K562 (cell line): ENCODE data around the gene PRTN3. TPM values are rescaled to one million over a fixed set of nuclear protein-coding genes. Genes with fewer than 3 reads are reported as not detected.

ENCODE experiments used
- BRF1 ChIP-seq: IDR thresholded peaks from 3 replicates; pipeline ENCODE4 v1.6.1; 2011; ENCODE audit warnings: borderline replicate concordance, mild to moderate bottlenecking; ENCODE audit not compliant: insufficient read length; ENCODE audit errors: extremely low read depth
- CHD2 ChIP-seq: IDR thresholded peaks from 2 replicates; pipeline ENCODE4 v1.6.1; 2011; ENCODE audit warnings: low read depth, low read length
- FIP1L1 ChIP-seq: fragments of 200-400 bp; formaldehyde crosslinking; IDR thresholded peaks from 2 replicates; pipeline ENCODE4 v1.6.1; 2018; ENCODE audit warnings: mild to moderate bottlenecking, low read depth, low read length; ENCODE audit not compliant: poor library complexity, severe bottlenecking
- GABPB1 ChIP-seq: sonication (generic); formaldehyde crosslinking; IDR thresholded peaks from 2 replicates; pipeline ENCODE4 v1.8.0; 2022; ENCODE audit warnings: mild to moderate bottlenecking, missing genetic modification reagents
- MCM3 ChIP-seq: fragments of 450-650 bp; IDR thresholded peaks from 2 replicates; pipeline ENCODE4 v1.6.1; 2016
- MCM7 ChIP-seq, 2 experiments: fragments of 450-650 bp; IDR thresholded peaks; 2 replicates each; pipeline ENCODE4 v1.6.1; 2016 to 2018
- MTA2 ChIP-seq: fragments of 450-650 bp; IDR thresholded peaks from 2 replicates; pipeline ENCODE4 v1.6.1; 2016; ENCODE audit warnings: low read depth
- NCOA1 ChIP-seq: fragments of 450-650 bp; IDR thresholded peaks from 2 replicates; pipeline ENCODE4 v1.6.1; 2016; ENCODE audit warnings: low read depth
- NR1H2 ChIP-seq: sonication (generic); formaldehyde crosslinking; IDR thresholded peaks from 2 replicates; pipeline ENCODE4 v1.4.0; 2020; ENCODE audit warnings: mild to moderate bottlenecking, missing genetic modification reagents
- SIN3A ChIP-seq, 2 experiments: fragments of 150-350 bp in 1 of 2; IDR thresholded peaks; 2 replicates each; pipeline ENCODE4 v1.6.1; 2011 to 2016; ENCODE audit warnings: borderline replicate concordance in 2 of 2, low read depth in 2 of 2, low read length in 2 of 2, mild to moderate bottlenecking in 2 of 2, moderate library complexity in 2 of 2; ENCODE audit not compliant: control insufficient read depth in 1 of 2
- ZC3H11A ChIP-seq: IDR thresholded peaks from 2 replicates; pipeline ENCODE4 v1.6.1; 2012; ENCODE audit warnings: low read depth, low read length, improper control_type of control experiment
- ZNF584 ChIP-seq: fragments of 200-800 bp; sonication (Bioruptor generic); IDR thresholded peaks from 2 replicates; pipeline ENCODE4 v1.6.1; 2016; ENCODE audit warnings: low read depth, mild to moderate bottlenecking, missing genetic modification characterization, missing compliant biosample characterization
- ZZZ3 ChIP-seq: fragments of 450-650 bp; IDR thresholded peaks from 2 replicates; pipeline ENCODE4 v1.6.1; 2016; ENCODE audit warnings: antibody characterized with exemption, mild to moderate bottlenecking, moderate library complexity
- polyA plus RNA-seq, 8 experiments: library from polyadenylated mRNA; depleted of rRNA in 4 of 8; stranded (reverse) in 5 of 8; unstranded in 3 of 8; fragments of >200 nt; fragmentation: Nextera tagmentation in 2 of 8; fragmentation: Illumina TruSeq in 1 of 8; extraction: Ambion mirVana in 2 of 8; extraction: Trizol in 1 of 8; gene quantifications; 2 replicates each; pipeline versions ENCODE4 v1.2.1 to v1.2.3, GENCODE V29; 2011 to 2014; ENCODE audit warnings: inconsistent platforms in 1 of 8, missing spikeins in 1 of 8
- total RNA-seq, 7 experiments: library from RNA; depleted of rRNA in 6 of 7; stranded (reverse); fragments of >200 nt in 6 of 7; fragmentation: Illumina TruSeq in 2 of 7; extraction: Trizol in 2 of 7; gene quantifications; 2 replicates each; pipeline versions ENCODE4 v1.2.1 to v1.2.3, GENCODE V29; 2011 to 2021; ENCODE audit warnings: low replicate concordance in 1 of 7
- TF ChIP-seq, protein P1 (sequence below): fragments of 450-650 bp; IDR thresholded peaks from 2 replicates; pipeline ENCODE4 v1.6.1; 2016; ENCODE audit warnings: low read depth
- TF ChIP-seq, protein P2 (sequence below): fragments of 450-650 bp; formaldehyde crosslinking; IDR thresholded peaks from 2 replicates; pipeline ENCODE4 v1.4.0; 2020; ENCODE audit warnings: mild to moderate bottlenecking, moderate library complexity
- TF ChIP-seq, protein P3 (sequence below): fragments of 250-450 bp; sonication (Bioruptor Pico); IDR thresholded peaks from 2 replicates; pipeline ENCODE4 v1.4.0; 2020; ENCODE audit warnings: mild to moderate bottlenecking, moderate library complexity, borderline replicate concordance

PRTN3 gene
- total and polyA plus RNA-seq, 9 of the 15 experiments (the other 6 are each of a cell fraction or from before 2014, with no cell fraction given), result 0.14 to 0.86 (median 0.43) TPM; not detected in 3

DNA sequence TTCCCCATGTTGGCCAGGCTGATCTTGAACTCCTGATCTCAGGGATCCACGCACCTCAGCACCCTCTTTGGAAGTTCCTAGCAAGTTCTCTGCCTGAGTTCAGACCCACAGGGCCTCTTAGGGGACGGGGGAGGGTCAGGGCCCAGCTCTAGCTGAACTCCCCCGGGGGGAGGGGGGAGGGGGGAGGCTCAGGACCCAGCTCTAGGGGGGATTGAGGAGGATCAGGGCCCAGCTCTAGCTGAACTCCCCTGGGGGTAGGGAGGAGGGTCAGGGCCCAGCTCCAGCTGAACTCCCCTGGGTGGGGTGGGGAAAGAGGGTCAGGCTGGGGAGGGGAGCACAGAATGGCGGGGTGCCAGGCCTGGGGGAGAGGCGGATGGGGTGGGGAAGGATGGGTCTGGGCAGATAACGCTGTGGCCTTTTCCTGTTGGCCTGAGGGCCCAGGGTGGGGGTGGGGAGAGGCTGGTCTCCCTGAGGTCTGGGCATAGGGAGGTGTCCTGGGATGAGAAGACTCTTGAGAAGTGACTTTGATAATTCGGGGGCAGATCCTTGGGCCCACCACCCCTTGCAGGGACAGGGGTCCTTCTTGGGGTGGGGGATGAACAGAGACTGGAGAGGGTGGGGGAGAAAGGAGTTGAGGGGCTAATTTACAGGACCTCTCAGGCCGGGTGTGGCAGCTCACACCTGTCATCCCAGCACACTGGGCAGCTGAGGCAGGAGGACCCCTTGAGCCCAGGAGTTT, 49.1 kb upstream of the PRTN3 start (continued):
- TF ChIP-seq, protein P1, sequence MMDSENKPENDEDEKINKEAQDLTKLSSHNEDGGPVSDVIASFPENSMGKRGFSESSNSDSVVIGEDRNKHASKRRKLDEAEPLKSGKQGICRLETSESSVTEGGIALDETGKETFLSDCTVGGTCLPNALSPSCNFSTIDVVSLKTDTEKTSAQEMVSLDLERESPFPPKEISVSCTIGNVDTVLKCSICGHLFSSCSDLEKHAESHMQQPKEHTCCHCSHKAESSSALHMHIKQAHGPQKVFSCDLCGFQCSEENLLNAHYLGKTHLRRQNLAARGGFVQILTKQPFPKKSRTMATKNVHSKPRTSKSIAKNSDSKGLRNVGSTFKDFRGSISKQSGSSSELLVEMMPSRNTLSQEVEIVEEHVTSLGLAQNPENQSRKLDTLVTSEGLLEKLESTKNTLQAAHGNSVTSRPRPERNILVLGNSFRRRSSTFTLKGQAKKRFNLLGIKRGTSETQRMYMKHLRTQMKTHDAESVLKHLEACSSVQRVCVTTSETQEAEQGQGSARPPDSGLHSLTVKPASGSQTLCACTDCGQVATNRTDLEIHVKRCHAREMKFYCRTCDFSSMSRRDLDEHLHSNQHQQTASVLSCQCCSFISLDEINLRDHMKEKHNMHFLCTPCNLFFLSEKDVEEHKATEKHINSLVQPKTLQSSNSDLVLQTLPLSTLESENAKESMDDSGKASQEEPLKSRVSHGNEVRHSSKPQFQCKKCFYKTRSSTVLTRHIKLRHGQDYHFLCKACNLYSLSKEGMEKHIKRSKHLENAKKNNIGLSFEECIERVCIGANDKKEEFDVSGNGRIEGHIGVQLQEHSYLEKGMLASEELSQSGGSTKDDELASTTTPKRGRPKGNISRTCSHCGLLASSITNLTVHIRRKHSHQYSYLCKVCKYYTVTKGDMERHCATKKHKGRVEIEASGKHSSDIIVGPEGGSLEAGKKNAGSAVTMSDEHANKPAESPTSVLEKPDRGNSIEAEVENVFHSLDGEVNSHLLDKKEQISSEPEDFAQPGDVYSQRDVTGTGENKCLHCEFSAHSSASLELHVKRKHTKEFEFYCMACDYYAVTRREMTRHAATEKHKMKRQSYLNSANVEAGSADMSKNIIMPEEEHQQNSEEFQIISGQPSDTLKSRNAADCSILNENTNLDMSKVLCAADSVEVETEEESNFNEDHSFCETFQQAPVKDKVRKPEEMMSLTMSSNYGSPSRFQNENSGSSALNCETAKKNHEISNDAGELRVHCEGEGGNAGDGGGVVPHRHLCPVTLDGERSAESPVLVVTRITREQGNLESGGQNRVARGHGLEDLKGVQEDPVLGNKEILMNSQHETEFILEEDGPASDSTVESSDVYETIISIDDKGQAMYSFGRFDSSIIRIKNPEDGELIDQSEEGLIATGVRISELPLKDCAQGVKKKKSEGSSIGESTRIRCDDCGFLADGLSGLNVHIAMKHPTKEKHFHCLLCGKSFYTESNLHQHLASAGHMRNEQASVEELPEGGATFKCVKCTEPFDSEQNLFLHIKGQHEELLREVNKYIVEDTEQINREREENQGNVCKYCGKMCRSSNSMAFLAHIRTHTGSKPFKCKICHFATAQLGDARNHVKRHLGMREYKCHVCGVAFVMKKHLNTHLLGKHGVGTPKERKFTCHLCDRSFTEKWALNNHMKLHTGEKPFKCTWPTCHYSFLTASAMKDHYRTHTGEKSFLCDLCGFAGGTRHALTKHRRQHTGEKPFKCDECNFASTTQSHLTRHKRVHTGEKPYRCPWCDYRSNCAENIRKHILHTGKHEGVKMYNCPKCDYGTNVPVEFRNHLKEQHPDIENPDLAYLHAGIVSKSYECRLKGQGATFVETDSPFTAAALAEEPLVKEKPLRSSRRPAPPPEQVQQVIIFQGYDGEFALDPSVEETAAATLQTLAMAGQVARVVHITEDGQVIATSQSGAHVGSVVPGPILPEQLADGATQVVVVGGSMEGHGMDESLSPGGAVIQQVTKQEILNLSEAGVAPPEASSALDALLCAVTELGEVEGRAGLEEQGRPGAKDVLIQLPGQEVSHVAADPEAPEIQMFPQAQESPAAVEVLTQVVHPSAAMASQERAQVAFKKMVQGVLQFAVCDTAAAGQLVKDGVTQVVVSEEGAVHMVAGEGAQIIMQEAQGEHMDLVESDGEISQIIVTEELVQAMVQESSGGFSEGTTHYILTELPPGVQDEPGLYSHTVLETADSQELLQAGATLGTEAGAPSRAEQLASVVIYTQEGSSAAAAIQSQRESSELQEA, result no peak
- TF ChIP-seq MTA2, result peak; percentile 51
- TF ChIP-seq ZNF584 (CRISPR knock-in tag), result peak; percentile 61; the same call in 1 of the 2 replicates
- TF ChIP-seq BRF1, result no peak
- no peak for TF ChIP-seq FIP1L1
- TF ChIP-seq GABPB1, result peak; percentile 15; the same call in 1 of the 2 replicates
- TF ChIP-seq CHD2, result peak; percentile 63
- peak; percentile 44; the same call in 1 of the 2 replicates for TF ChIP-seq NCOA1
- no peak for TF ChIP-seq ZC3H11A
- TF ChIP-seq ZZZ3, result no peak
- TF ChIP-seq MCM7 (IDR thresholded peaks at IDR 0.05), result no peak
- TF ChIP-seq, protein P2, sequence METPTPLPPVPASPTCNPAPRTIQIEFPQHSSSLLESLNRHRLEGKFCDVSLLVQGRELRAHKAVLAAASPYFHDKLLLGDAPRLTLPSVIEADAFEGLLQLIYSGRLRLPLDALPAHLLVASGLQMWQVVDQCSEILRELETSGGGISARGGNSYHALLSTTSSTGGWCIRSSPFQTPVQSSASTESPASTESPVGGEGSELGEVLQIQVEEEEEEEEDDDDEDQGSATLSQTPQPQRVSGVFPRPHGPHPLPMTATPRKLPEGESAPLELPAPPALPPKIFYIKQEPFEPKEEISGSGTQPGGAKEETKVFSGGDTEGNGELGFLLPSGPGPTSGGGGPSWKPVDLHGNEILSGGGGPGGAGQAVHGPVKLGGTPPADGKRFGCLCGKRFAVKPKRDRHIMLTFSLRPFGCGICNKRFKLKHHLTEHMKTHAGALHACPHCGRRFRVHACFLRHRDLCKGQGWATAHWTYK, result no peak
- TF ChIP-seq, protein P3, sequence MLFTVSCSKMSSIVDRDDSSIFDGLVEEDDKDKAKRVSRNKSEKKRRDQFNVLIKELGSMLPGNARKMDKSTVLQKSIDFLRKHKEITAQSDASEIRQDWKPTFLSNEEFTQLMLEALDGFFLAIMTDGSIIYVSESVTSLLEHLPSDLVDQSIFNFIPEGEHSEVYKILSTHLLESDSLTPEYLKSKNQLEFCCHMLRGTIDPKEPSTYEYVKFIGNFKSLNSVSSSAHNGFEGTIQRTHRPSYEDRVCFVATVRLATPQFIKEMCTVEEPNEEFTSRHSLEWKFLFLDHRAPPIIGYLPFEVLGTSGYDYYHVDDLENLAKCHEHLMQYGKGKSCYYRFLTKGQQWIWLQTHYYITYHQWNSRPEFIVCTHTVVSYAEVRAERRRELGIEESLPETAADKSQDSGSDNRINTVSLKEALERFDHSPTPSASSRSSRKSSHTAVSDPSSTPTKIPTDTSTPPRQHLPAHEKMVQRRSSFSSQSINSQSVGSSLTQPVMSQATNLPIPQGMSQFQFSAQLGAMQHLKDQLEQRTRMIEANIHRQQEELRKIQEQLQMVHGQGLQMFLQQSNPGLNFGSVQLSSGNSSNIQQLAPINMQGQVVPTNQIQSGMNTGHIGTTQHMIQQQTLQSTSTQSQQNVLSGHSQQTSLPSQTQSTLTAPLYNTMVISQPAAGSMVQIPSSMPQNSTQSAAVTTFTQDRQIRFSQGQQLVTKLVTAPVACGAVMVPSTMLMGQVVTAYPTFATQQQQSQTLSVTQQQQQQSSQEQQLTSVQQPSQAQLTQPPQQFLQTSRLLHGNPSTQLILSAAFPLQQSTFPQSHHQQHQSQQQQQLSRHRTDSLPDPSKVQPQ (CRISPR knock-in tag), result no peak
- TF ChIP-seq SIN3A (IDR thresholded peaks at IDR 0.05; ENCODE audit: borderline replicate concordance in 2 of 2, control insufficient read depth in 1 of 2, low read depth in 2 of 2, low read length in 2 of 2), result 0 out of 4 replicates have a peak, but pooled peaks of 1 of the 2 experiments have one; percentile 41
- TF ChIP-seq NR1H2 (CRISPR knock-in tag), result 0 out of 2 replicates have a peak, but pooled peaks have one; percentile 22
- TF ChIP-seq MCM3, result no peak
